IMR-90 (cell line): ENCODE results near the gene LNX1. TPM values are rescaled to one million over a fixed set of nuclear protein-coding genes. Genes with fewer than 3 reads are reported as not detected.

ENCODE experiments used
- ATAC-seq: fragments of 200-7000 bp; cut with Tn5 transposase; 2 replicates; pipeline ENCODE4 v1.9.1; 2020; ENCODE audit warnings: low read depth, mild to moderate bottlenecking, moderate library complexity
- BruUV-seq: library from RNA; stranded (reverse); fragments of 400-500 nt; replicated peaks from 2 replicates; lab custom pipeline; 2021; lab: Mats Ljungman, UMichigan
- CTCF ChIA-PET: fragments of 300-600 bp; formaldehyde crosslinking; extraction: SDS; loops from one replicate; lab custom pipeline; 2021; ENCODE audit warnings: antibody characterized with exemption; lab: Yijun Ruan, JAX
- POLR2A ChIA-PET: fragments of 300-600 bp; sonication (Branson Sonifier 250); formaldehyde crosslinking; loops from one replicate; lab custom pipeline; 2022; ENCODE audit warnings: antibody characterized with exemption; ENCODE audit not compliant: unreplicated experiment; lab: Charles Lee
- DNase-seq: peaks from one replicate; pipeline ENCODE4 v3.0.0; 2013
- H2AFZ ChIP-seq: replicated peaks from 2 replicates; pipeline ENCODE3; 2013; ENCODE audit warnings: low read length, mild to moderate bottlenecking; ENCODE audit not compliant: poor library complexity
- H2AK5ac ChIP-seq: 2 replicates; pipeline ENCODE4 v1.6.1; 2013; ENCODE audit warnings: low read depth, low read length, inconsistent platforms
- H2AK9ac ChIP-seq: replicated peaks from 2 replicates; pipeline ENCODE3; 2013; ENCODE audit warnings: mild to moderate bottlenecking, low read depth, low read length, moderate library complexity; ENCODE audit not compliant: poor library complexity
- H2BK120ac ChIP-seq: 2 replicates; pipeline ENCODE4 v1.6.1; 2013; ENCODE audit warnings: low read depth, low read length, inconsistent platforms
- H2BK15ac ChIP-seq: 3 replicates; pipeline ENCODE4 v1.6.1; 2013; ENCODE audit warnings: low read depth, low read length, inconsistent platforms
- H2BK20ac ChIP-seq: 2 replicates; pipeline ENCODE4 v1.6.1; 2013; ENCODE audit warnings: low read depth, mild to moderate bottlenecking, inconsistent platforms, low read length, moderate library complexity
- H2BK5ac ChIP-seq: 2 replicates; pipeline ENCODE4 v1.6.1; 2013; ENCODE audit warnings: mild to moderate bottlenecking, low read depth, low read length, inconsistent platforms; ENCODE audit not compliant: poor library complexity, severe bottlenecking
- H3K14ac ChIP-seq: replicated peaks from 2 replicates; pipeline ENCODE4 v1.6.1; 2013; ENCODE audit warnings: low read depth, low read length, inconsistent platforms
- H3K18ac ChIP-seq: 2 replicates; pipeline ENCODE4 v1.6.1; 2013; ENCODE audit warnings: low read depth, low read length, control low read depth
- H3K23ac ChIP-seq: 2 replicates; pipeline ENCODE4 v1.6.1; 2013; ENCODE audit warnings: low read depth, low read length, inconsistent platforms
- H3K27ac ChIP-seq: 2 replicates; pipeline ENCODE4 v1.5.1; 2013; ENCODE audit warnings: mild to moderate bottlenecking, control low read depth, low read length; ENCODE audit not compliant: insufficient read depth
- H3K27me3 ChIP-seq: 2 replicates; pipeline ENCODE4 v1.6.1; 2013; ENCODE audit warnings: low read length; ENCODE audit not compliant: control insufficient read depth, insufficient read depth
- H3K36me3 ChIP-seq: 2 replicates; pipeline ENCODE4 v1.6.1; 2013; ENCODE audit warnings: low read length, mixed read lengths; ENCODE audit not compliant: control insufficient read depth, insufficient read depth
- H3K4ac ChIP-seq: 2 replicates; pipeline ENCODE4 v1.6.1; 2013; ENCODE audit warnings: low read depth, low read length, inconsistent platforms
- H3K4me1 ChIP-seq: 2 replicates; pipeline ENCODE4 v1.6.1; 2013; ENCODE audit warnings: low read length, mixed read lengths; ENCODE audit not compliant: control insufficient read depth, insufficient read depth
- H3K4me2 ChIP-seq: 2 replicates; pipeline ENCODE4 v1.6.1; 2013; ENCODE audit warnings: low read depth, mild to moderate bottlenecking, control low read depth, low read length, moderate library complexity
- H3K4me3 ChIP-seq: 2 replicates; pipeline ENCODE4 v1.5.1; 2013; ENCODE audit warnings: low read depth, mild to moderate bottlenecking, control low read depth, low read length, moderate library complexity; ENCODE audit not compliant: insufficient read depth
- H3K56ac ChIP-seq: 2 replicates; pipeline ENCODE4 v1.6.1; 2013; ENCODE audit warnings: low read length, inconsistent platforms; ENCODE audit not compliant: insufficient read depth; ENCODE audit errors: extremely low read depth
- H3K79me1 ChIP-seq, 2 experiments: 2 replicates each; pipeline ENCODE4 v1.6.1; 2013; ENCODE audit warnings: low read length in 2 of 2, inconsistent platforms in 1 of 2, low read depth in 1 of 2
- H3K9ac ChIP-seq: 2 replicates; pipeline ENCODE4 v1.6.1; 2013; ENCODE audit warnings: low read depth, low read length, control low read depth
- H3K9me1 ChIP-seq: 2 replicates; pipeline ENCODE4 v1.6.1; 2013; ENCODE audit warnings: low read length, inconsistent platforms; ENCODE audit not compliant: insufficient read depth
- H3K9me3 ChIP-seq: 2 replicates; pipeline ENCODE4 v1.6.1; 2013; ENCODE audit warnings: low read length; ENCODE audit not compliant: control insufficient read depth, insufficient read depth
- H4K20me1 ChIP-seq: 2 replicates; pipeline ENCODE4 v1.6.1; 2013; ENCODE audit warnings: low read length, inconsistent platforms; ENCODE audit not compliant: insufficient read depth
- H4K5ac ChIP-seq: 2 replicates; pipeline ENCODE4 v1.6.1; 2013; ENCODE audit warnings: mild to moderate bottlenecking, low read depth, low read length, control low read depth
- H4K8ac ChIP-seq, 2 experiments: 2 replicates each; pipeline ENCODE4 v1.6.1; 2013; ENCODE audit warnings: low read depth in 2 of 2, low read length in 2 of 2, control low read depth in 1 of 2, inconsistent platforms in 1 of 2
- H4K91ac ChIP-seq: 2 replicates; pipeline ENCODE4 v1.6.1; 2013; ENCODE audit warnings: low read depth, low read length, inconsistent platforms; ENCODE audit not compliant: insufficient read depth
- WGBS, 2 experiments: methylation state at CpG; one replicate each; pipeline versions ENCODE4 v1.1.5 to v1.1.7; 2013; ENCODE audit warnings: missing lambda C conversion rate in 2 of 2; ENCODE audit not compliant: insufficient read length in 1 of 2; ENCODE audit errors: extremely low coverage in 2 of 2; 5-methylcytosine and 5-hydroxymethylcytosine counted together
- dilution Hi-C: fragments of 300-500 bp; cut with HindIII; formaldehyde crosslinking; loops from one replicate; pipeline ENCODE4 v1.14.3; 2018; ENCODE audit warnings: low sequenced_read_pairs; ENCODE audit not compliant: unreplicated experiment
- in situ Hi-C: fragments of 300-500 bp; cut with MboI; formaldehyde crosslinking; loops from 3 replicates; pipeline ENCODE4 v1.14.3; 2019; ENCODE audit warnings: low sequenced_read_pairs, inconsistent platforms, mixed read lengths
- intact Hi-C: fragments of 100-400 bp; cut with micrococcal nuclease; formaldehyde crosslinking; loops from 2 replicates; pipeline ENCODE4 v1.10.0; 2022
- polyA plus RNA-seq, 3 experiments: library from polyadenylated mRNA; depleted of rRNA; stranded (reverse); fragments of >200 nt; gene quantifications; 2 replicates each; pipeline ENCODE4 v1.2.3, GENCODE V29; 2012; ENCODE audit warnings: low replicate concordance in 1 of 3
- total RNA-seq: library from RNA; depleted of rRNA; stranded (reverse); fragments of >200 nt; gene quantifications from 2 replicates; pipeline ENCODE4 v1.2.3, GENCODE V29; 2012
- TF ChIP-seq, protein P1 (sequence below): conservative IDR thresholded peaks from 2 replicates; pipeline ENCODE4 v1.5.1; 2012; ENCODE audit warnings: mild to moderate bottlenecking, low read depth, low read length, improper control_type of control experiment

Gene LNX1
- total and polyA plus RNA-seq, 2 of the 4 experiments (the other 2 are of a cell fraction) = 0.15 to 0.36 TPM

DNA sequence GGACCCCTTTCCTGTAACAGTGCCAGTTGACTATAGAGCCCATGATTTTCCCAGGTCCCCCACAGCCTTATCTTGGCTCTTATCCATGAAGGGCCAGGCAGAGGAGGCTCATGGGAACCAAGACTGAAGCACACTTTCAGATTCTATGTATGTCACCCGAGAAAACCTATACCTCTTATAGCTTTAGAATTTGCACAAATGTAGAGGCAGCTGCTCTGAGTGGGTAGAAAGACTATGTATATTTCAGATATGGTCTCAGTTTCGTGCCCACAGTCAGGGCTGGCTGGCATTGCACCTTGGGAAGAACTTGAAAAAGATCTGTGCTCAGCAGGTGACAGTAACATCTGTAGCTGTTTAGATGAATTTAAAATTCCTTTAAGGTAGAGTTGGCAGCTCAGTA is 8.3 kb upstream of the LNX1 start:
- H3K36me3 ChIP-seq = no peaks in the 10 kb centered on the region
- in situ Hi-C loops = no loop called here

More for the DNA sequence above, 8.3 kb upstream of the LNX1 start:
- Histone ChIP-seq H3K4me2 (no peak overlapping the region), H3K14ac (no peak overlapping the region), H2BK120ac (no peak overlapping the region), H4K5ac (no peak overlapping the region), H3K9me3 (no peaks in the 10 kb centered on the region), H3K79me1 (no peaks in the 10 kb centered on the region), H3K27me3 (no peaks in the 10 kb centered on the region), H2AK5ac (no peak overlapping the region), H3K4me3 (no peak overlapping the region), H3K4ac (no peak overlapping the region), H4K20me1 (no peaks in the 10 kb centered on the region), H3K18ac (no peak overlapping the region), H2BK20ac (no peak overlapping the region), H3K9me1 (no peaks in the 10 kb centered on the region), H2AFZ (no peak overlapping the region), H2BK15ac (no peak overlapping the region), H4K91ac (no peak overlapping the region), H2AK9ac (no peak overlapping the region), H4K8ac (no peak overlapping the region), H3K56ac (no peak overlapping the region), H3K27ac (no peak overlapping the region), H2BK5ac (no peak overlapping the region), H3K4me1 (no peaks in the 10 kb centered on the region; the same call in 1 of the 2 replicates), H3K9ac (no peak overlapping the region), H3K23ac (no peak overlapping the region)
- DNase-seq = no peak
- CTCF ChIA-PET = no interaction called here
- dilution Hi-C loops (no loop called here), intact Hi-C loops (no loop called here)
- POLR2A ChIA-PET = interaction anchor here (0.6 kb wide), 1 partner anchor 253 kb away, joined by 7 read pairs; no protein-coding TSS in a partner anchor
- ATAC-seq = no peak
- BruUV-seq = no TSS peak
- TF ChIP-seq, protein P1, sequence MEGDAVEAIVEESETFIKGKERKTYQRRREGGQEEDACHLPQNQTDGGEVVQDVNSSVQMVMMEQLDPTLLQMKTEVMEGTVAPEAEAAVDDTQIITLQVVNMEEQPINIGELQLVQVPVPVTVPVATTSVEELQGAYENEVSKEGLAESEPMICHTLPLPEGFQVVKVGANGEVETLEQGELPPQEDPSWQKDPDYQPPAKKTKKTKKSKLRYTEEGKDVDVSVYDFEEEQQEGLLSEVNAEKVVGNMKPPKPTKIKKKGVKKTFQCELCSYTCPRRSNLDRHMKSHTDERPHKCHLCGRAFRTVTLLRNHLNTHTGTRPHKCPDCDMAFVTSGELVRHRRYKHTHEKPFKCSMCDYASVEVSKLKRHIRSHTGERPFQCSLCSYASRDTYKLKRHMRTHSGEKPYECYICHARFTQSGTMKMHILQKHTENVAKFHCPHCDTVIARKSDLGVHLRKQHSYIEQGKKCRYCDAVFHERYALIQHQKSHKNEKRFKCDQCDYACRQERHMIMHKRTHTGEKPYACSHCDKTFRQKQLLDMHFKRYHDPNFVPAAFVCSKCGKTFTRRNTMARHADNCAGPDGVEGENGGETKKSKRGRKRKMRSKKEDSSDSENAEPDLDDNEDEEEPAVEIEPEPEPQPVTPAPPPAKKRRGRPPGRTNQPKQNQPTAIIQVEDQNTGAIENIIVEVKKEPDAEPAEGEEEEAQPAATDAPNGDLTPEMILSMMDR = no peak
- no CpG with 5 or more reads among the region's 2 CpGs for WGBS, 2 experiments
